Tibial nerve (tissue), 4 donors: ENCODE measurements around the gene F2RL1. TPM values are rescaled to one million over a fixed set of nuclear protein-coding genes. Genes with fewer than 3 reads are reported as not detected.
A peak's percentile ranks its signal among the peaks of the same experiment; 100 is the strongest.

Experiments used
- DNase-seq, 2 donors: peaks; one replicate each; pipeline ENCODE4 v3.0.0-alpha.2; 2019; ENCODE audit warnings: low spot score in 2 of 2
- H3K27ac ChIP-seq, 4 donors: fragments of 200-600 bp; sonication (generic) in 3 of 4; one replicate each; pipeline ENCODE4 v1.5.1; 2017 to 2019; ENCODE audit warnings: mild to moderate bottlenecking in 1 of 4
- H3K27me3 ChIP-seq, 2 donors: fragments of 200-600 bp; sonication (generic) in 1 of 2; one replicate each; pipeline versions ENCODE4 v1.5.1 to v1.6.0; 2017 to 2019
- H3K36me3 ChIP-seq, 3 donors: fragments of 200-600 bp; sonication (generic); one replicate each; pipeline ENCODE4 v1.5.1; 2018 to 2019
- H3K4me1 ChIP-seq, 4 donors: fragments of 200-600 bp; sonication (generic) in 3 of 4; one replicate each; pipeline ENCODE4 v1.5.1; 2017 to 2019
- H3K4me3 ChIP-seq, 4 donors: fragments of 200-600 bp; sonication (generic) in 3 of 4; one replicate each; pipeline ENCODE4 v1.5.1; 2017 to 2019; ENCODE audit warnings: mild to moderate bottlenecking in 1 of 4, moderate library complexity in 1 of 4
- H3K9me3 ChIP-seq, 4 donors: fragments of 200-600 bp; sonication (generic) in 3 of 4; one replicate each; pipeline ENCODE4 v1.5.1; 2017 to 2019
- EP300 ChIP-seq, 2 donors: sonication (generic); formaldehyde crosslinking; IDR thresholded peaks; one replicate each; pipeline ENCODE4 v1.6.1; 2017; ENCODE audit warnings: antibody characterized with exemption in 2 of 2, mild to moderate bottlenecking in 1 of 2
- POLR2A ChIP-seq, 2 donors: fragments of 450-650 bp; IDR thresholded peaks; one replicate each; pipeline ENCODE4 v1.6.1; 2017; ENCODE audit warnings: antibody characterized with exemption in 2 of 2, mild to moderate bottlenecking in 2 of 2, moderate library complexity in 2 of 2
- WGBS, 2 donors: methylation state at CpG; one replicate each; pipeline ENCODE4 v1.1.5; 2018; 5-methylcytosine and 5-hydroxymethylcytosine counted together
- total RNA-seq, 4 donors: library from RNA; depleted of rRNA; stranded (reverse); fragments of >200 nt; gene quantifications; one replicate each; pipeline ENCODE4 v1.1.0, GENCODE V29; 2016
- TF ChIP-seq, protein P1 (sequence below), 5 experiments: fragments of 200-600 bp in 3 of 5; fragments of 450-650 bp in 2 of 5; sonication (generic) in 3 of 5; IDR thresholded peaks; one replicate each; pipeline ENCODE4 v1.5.1; 2016 to 2019; ENCODE audit warnings: antibody characterized with exemption in 5 of 5, mild to moderate bottlenecking in 3 of 5, moderate library complexity in 2 of 5

F2RL1 gene
- total RNA-seq, 4 donors from 2014 or later, result 0.20 to 1.1 (median 0.30) TPM; not detected in 1

DNA sequence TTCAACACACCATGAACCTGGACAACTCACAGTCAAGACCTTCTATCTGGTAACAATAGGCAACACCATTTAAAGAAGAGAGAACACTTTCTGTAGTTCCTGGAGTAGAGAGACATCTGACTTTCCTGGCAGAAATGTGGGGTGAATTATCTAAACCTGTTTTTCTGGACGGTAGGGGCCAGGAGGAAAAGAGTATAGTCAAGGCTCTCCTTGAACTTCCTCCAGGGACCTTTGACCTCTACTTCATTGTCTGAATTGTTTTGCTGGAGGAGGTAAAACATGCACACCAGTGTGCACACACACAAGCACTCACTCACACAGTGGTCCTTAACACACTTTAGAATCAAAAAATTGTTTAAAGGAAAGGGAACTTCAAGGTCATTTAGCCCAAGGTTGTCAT lies 44.2 kb downstream of the F2RL1 start:
- H3K4me1 ChIP-seq, result no peaks in the 10 kb centered on the region
- no peaks in the 10 kb centered on the region for H3K36me3 ChIP-seq
- DNase-seq, result no peak
- TF ChIP-seq EP300 (IDR thresholded peaks at IDR 0.05) (no peak), POLR2A (IDR thresholded peaks at IDR 0.05) (no peak)
- TF ChIP-seq, protein P1, sequence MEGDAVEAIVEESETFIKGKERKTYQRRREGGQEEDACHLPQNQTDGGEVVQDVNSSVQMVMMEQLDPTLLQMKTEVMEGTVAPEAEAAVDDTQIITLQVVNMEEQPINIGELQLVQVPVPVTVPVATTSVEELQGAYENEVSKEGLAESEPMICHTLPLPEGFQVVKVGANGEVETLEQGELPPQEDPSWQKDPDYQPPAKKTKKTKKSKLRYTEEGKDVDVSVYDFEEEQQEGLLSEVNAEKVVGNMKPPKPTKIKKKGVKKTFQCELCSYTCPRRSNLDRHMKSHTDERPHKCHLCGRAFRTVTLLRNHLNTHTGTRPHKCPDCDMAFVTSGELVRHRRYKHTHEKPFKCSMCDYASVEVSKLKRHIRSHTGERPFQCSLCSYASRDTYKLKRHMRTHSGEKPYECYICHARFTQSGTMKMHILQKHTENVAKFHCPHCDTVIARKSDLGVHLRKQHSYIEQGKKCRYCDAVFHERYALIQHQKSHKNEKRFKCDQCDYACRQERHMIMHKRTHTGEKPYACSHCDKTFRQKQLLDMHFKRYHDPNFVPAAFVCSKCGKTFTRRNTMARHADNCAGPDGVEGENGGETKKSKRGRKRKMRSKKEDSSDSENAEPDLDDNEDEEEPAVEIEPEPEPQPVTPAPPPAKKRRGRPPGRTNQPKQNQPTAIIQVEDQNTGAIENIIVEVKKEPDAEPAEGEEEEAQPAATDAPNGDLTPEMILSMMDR (IDR thresholded peaks at IDR 0.05), result no peak
- WGBS, 2 donors, result 30 to 38% methylated on average over 1 of the region's 1 CpG
- H3K27ac ChIP-seq, result no peak overlapping the region
- no peaks in the 10 kb centered on the region for H3K27me3 ChIP-seq
- no peaks in the 10 kb centered on the region for H3K9me3 ChIP-seq
- H3K4me3 ChIP-seq, result no peak overlapping the region

DNA sequence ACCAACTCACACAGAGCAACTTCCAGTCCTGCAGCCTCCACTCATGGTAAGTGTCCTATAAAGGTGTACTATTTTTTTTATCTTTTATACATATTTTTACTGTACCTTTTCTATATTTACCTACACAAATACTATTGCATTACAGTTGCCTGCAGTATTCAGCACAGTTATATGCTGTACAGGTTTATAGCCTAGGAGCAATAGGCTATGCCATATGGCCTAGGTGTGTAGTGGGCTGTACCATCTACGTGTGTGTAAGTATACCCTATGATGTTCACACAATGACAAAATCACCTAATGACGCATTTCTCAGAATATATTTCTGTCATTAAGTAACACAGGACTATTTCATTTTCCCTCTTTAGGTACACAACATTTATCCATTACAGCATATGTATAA lies 47.7 kb downstream of the F2RL1 start:
- WGBS, 2 donors, result 90 to 94% methylated on average over 2 of the region's 2 CpGs
- Histone ChIP-seq H3K27ac (no peak overlapping the region), H3K4me3 (no peak overlapping the region), H3K27me3 (no peaks in the 10 kb centered on the region), H3K36me3 (no peaks in the 10 kb centered on the region), H3K4me1 (no peaks in the 10 kb centered on the region), H3K9me3 (no peaks in the 10 kb centered on the region)
- TF ChIP-seq EP300 (IDR thresholded peaks at IDR 0.05), result no peak
- DNase-seq, result no peak

DNA sequence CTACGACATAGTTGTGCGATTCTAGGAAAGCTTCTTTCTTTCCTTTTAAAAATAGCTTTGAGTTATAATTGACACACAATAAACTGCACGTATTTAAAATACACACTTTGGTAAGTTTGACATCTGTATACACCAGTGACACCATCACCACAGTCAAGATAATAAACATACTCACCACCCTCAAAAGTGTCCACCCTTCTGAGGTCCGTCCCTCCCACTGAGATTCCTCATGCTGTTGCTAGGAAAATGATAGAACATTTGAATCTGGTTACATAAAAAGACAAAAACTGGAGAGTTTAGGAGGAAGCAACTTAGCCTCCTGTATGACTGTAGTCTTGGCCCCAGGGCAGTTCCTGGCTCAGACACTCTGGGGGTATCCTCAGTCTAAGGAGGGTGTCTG lies 48.2 kb downstream of the F2RL1 start:
- 69 to 73% methylated on average over 4 of the region's 4 CpGs for WGBS, 2 donors

DNA sequence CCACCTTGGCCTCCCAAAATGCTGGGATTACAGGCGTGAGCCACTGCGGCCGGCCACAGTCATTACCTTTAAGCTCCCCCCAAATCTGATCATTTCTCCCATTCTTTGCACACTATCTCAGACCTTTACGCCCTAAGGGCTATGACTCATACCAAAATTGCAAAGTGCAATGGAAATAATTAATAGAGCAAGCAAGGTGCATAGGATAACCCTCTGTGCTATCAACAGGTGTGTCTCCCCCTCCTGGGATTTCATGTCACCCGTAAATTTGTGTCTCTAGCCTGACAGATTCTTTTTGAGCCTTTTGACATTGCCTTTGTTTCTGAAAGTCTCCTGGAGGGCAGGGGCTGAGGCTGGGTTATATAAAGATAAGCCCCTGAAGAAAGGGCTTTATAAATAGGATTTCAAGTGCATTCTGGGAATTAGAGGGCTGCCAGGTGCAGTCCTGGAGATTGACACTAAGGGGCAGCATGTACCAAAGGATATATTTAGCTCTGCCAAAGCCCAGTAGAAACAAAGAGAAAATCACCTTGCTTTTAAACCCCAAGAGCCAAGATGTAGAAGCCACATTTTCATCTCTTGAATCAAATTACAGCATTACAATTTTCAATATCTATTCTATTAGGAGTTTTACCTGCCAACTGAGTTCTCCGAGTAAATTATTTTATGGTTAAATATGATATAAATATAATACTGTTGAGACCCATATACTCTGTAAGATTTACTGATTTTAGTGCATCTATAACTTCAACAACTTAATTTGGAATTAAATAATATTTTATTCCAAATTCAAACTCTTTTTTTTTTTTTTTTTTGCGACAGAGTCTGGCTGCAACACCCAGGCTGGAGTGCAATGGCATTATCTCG lies 49.2 kb downstream of the F2RL1 start:
- Histone ChIP-seq H3K9me3 (no peaks in the 10 kb centered on the region), H3K4me3 (no peak overlapping the region), H3K27ac (no peak overlapping the region), H3K4me1 (no peaks in the 10 kb centered on the region), H3K27me3 (no peaks in the 10 kb centered on the region), H3K36me3 (no peaks in the 10 kb centered on the region)
- WGBS, 2 donors, result 67 to 75% methylated on average over 8 of the region's 8 CpGs
- TF ChIP-seq EP300 (IDR thresholded peaks at IDR 0.05) (no peak), POLR2A (IDR thresholded peaks at IDR 0.05) (no peak)
- TF ChIP-seq, protein P1 (IDR thresholded peaks at IDR 0.05), result peak; percentile 50 to 67 (median 64)
- peak; percentile 24 to 67 for DNase-seq

More for the DNA sequence above, 48.2 kb downstream of the F2RL1 start:
- no peak overlapping the region for H3K27ac ChIP-seq
- no peaks in the 10 kb centered on the region for H3K9me3 ChIP-seq
- H3K4me3 ChIP-seq, result no peak overlapping the region
- no peaks in the 10 kb centered on the region for H3K4me1 ChIP-seq
- TF ChIP-seq, protein P1 (IDR thresholded peaks at IDR 0.05), result no peak
- TF ChIP-seq EP300 (IDR thresholded peaks at IDR 0.05) (no peak), POLR2A (IDR thresholded peaks at IDR 0.05) (no peak)
- H3K27me3 ChIP-seq, result no peaks in the 10 kb centered on the region
- no peaks in the 10 kb centered on the region for H3K36me3 ChIP-seq
- DNase-seq, result no peak

DNA sequence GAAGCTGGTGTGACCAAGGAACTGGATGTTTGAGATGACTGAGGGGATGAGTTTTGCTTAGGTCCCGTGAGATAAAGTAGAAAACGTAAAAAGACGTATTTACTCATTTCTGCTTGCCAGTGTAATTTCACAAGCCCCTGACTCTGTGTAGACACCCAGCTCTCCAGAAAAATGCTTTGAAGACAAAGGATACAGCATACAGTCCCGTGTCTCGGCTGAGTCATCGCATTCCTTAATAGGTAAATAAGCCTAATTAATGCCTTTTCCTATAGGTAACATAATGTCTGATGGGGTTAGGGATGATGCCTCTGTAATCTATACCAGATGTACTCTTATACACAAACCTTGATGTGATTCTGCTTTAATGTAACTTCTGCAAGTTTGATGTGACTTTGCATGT lies 51.2 kb downstream of the F2RL1 start:
- no peaks in the 10 kb centered on the region for H3K27me3 ChIP-seq
- no peak for DNase-seq
- no peak overlapping the region for H3K27ac ChIP-seq
- TF ChIP-seq, protein P1 (IDR thresholded peaks at IDR 0.05), result no peak
- 59 to 70% methylated on average over 6 of the region's 6 CpGs for WGBS, 2 donors
- no peaks in the 10 kb centered on the region for H3K4me1 ChIP-seq
- H3K4me3 ChIP-seq, result no peak overlapping the region
- H3K9me3 ChIP-seq, result no peaks in the 10 kb centered on the region
- H3K36me3 ChIP-seq, result no peaks in the 10 kb centered on the region
